ENCODE measurements around the gene BCAS1. TPM values are rescaled to one million over a fixed set of nuclear protein-coding genes. Genes with fewer than 3 reads are reported as not detected.
A peak's percentile ranks its signal among the peaks of the same experiment; 100 is the strongest.

The BCAS1 gene
- total and polyA plus RNA-seq, 2 donors, result 7.5 to 28.1 TPM

DNA sequence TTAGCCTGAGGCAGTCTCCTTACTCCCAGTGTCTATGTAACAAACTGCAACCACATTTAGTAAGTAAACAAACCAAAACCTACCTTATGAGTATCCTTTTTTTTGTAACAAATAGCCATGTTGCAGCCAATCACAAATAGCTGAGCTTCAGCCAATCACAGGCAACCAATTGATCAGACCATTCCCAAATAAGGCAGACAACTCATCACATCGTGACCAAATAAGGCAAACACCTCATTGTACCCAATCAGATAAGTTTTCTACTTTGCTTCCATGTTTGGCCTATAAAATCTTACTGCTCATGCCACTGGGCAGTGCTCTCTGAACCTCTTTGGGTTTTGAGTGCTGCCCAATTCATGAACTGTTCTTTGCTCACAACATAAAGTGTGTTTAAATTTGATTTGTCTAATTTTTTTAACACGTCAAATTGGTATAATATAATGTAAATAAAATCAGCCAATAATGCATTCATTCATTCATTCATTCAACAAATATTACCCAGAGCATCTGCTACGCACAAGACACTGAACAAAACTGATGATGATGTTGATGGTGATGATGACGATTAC is 117.8 kb downstream of the BCAS1 start:
- 98% methylated on average over 4 of the region's 4 CpGs for WGBS
- Histone ChIP-seq H3K4me1 (ENCODE audit: insufficient read depth) (no peaks in the 10 kb centered on the region), H3K27ac (ENCODE audit: low read depth) (no peak overlapping the region), H3K4me3 (ENCODE audit: low read depth, low read length) (no peak overlapping the region), H3K36me3 (ENCODE audit: insufficient read depth) (no peaks in the 10 kb centered on the region)
- DNase-seq (ENCODE audit: extremely low spot score), result no peak

DNA sequence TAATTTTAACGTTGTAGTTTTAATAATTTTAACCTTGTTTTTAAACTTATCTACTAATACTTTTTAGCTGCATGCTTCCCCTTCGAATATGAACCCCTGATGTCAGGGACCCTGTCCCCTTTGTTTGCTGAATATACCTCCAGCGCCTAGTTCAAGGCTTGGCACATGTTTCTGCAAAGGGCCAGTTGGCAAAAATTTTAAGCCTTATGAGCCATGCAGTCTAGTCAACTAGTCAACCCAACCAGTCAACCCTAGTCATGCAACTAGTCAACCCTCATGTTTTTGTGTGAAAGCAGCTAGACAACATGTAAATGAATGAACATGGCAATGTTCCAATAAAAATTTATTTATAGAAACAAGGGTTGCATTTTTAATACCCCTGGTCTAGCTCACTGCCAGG is 119.8 kb downstream of the BCAS1 start:
- Histone ChIP-seq H3K27ac (ENCODE audit: low read depth) (no peak overlapping the region), H3K36me3 (ENCODE audit: insufficient read depth) (no peaks in the 10 kb centered on the region), H3K4me3 (ENCODE audit: low read depth, low read length) (no peak overlapping the region), H3K4me1 (ENCODE audit: insufficient read depth) (no peaks in the 10 kb centered on the region)
- no peak for DNase-seq (ENCODE audit: extremely low spot score)
- 78% methylated on average over 3 of the region's 3 CpGs for WGBS

DNA sequence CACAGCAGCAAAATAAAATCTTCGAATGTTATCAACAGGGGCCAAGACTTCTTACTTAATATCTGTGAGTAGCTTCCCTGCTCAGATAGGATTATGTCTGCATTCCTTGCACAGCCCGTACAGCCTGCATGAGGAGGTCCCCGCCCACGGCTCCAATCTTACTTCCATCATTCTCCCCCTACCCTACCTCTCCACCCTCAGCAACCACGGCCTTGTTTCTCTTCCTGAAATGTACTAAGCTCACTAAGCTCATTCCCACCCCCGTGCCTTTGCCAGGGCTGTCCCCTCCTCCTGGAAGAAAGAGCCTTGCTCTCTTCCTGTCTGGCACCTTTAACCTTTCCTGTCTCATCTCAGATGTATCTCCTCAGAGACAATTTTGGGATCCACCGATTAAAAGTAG is 120.4 kb downstream of the BCAS1 start:
- DNase-seq (ENCODE audit: extremely low spot score), result no peak
- H3K4me3 ChIP-seq (ENCODE audit: low read depth, low read length), result no peak overlapping the region
- no peak overlapping the region for H3K27ac ChIP-seq (ENCODE audit: low read depth)
- no peaks in the 10 kb centered on the region for H3K4me1 ChIP-seq (ENCODE audit: insufficient read depth)
- WGBS, result 34% methylated on average over 7 of the region's 7 CpGs
- H3K36me3 ChIP-seq (ENCODE audit: insufficient read depth), result no peaks in the 10 kb centered on the region

DNA sequence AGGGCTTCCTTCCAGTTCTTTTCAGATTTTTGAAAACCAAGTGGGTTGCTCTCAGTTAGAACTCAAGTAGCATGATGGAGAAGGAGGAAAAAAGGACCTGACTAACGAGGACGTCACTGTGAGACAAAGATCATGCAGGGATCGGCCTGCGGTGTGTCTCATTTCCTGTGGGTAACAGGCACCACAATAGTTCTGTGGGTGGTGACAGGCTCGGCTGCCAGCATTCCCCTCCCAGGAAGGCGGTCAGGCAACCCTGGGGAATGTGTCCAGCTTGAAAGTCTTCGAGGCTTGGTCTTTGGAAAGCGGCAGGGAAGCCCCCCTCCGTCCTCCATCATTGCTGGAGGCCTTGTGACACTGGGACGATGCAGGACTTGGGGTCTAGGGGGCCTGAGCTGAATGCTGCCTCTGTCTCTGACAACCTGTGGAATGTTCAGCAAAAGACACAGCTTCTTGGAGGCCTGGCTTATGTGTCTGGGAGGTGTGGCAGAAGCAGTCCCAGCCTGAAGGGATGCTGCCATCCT is 121.0 kb downstream of the BCAS1 start:
- H3K27ac ChIP-seq (ENCODE audit: low read depth), result peak overlapping the region; percentile 14
- WGBS, result 38% methylated on average over 10 of the region's 10 CpGs
- no peak for DNase-seq (ENCODE audit: extremely low spot score)

DNA sequence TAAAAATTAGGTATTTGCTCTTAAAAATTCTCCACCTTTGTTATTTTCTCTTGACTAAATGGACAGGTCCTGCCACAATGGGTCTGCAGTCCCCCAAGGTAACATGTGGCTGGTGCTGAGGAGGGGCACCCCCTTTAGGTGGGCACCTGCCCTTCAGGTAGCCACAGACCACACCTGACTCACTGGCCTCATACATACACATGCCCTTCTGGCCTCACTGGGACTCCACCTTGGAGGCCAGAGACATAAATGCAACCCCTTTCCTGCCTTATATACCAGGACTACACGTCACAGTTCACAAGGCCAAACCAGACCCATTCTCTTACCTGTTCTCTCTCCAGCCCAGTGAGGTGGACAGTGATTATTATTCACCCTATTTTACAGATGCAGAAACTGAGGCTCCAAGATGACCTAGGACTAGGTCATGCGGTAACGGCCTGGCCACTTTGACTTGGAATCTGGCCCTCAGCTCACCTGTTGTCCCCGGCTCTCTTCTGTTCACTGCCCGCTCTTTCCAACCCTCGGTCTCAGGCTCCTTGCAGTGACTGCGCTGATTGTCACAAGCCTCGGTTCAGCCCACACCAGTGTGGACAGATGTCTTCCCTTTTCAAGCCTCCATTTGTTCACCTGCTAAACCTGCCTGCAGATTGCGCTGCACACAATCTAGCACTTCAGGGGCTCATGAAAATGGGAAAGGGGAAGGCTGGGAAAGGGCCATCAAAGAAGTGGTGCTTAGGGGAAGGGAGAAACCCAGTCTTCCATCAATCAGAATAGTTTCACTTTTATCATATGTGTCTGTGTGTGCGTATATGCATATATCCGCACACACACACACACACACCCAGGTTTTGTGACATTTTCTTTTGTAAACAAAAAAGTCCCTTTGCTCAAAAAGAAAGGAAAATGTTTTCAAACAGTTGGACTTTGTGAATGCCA is 121.7 kb downstream of the BCAS1 start:
- no peak for DNase-seq (ENCODE audit: extremely low spot score)
- H3K36me3 ChIP-seq (ENCODE audit: insufficient read depth), result no peaks in the 10 kb centered on the region
- no peaks in the 10 kb centered on the region for H3K4me1 ChIP-seq (ENCODE audit: insufficient read depth)
- no peak overlapping the region for H3K27ac ChIP-seq (ENCODE audit: low read depth)
- WGBS, result 96% methylated on average over 11 of the region's 11 CpGs
- H3K4me3 ChIP-seq (ENCODE audit: low read depth, low read length), result no peak overlapping the region

More for the DNA sequence above, 121.0 kb downstream of the BCAS1 start:
- Histone ChIP-seq H3K4me3 (ENCODE audit: low read depth, low read length) (no peak overlapping the region), H3K4me1 (ENCODE audit: insufficient read depth) (no peaks in the 10 kb centered on the region), H3K36me3 (ENCODE audit: insufficient read depth) (no peaks in the 10 kb centered on the region)

DNA sequence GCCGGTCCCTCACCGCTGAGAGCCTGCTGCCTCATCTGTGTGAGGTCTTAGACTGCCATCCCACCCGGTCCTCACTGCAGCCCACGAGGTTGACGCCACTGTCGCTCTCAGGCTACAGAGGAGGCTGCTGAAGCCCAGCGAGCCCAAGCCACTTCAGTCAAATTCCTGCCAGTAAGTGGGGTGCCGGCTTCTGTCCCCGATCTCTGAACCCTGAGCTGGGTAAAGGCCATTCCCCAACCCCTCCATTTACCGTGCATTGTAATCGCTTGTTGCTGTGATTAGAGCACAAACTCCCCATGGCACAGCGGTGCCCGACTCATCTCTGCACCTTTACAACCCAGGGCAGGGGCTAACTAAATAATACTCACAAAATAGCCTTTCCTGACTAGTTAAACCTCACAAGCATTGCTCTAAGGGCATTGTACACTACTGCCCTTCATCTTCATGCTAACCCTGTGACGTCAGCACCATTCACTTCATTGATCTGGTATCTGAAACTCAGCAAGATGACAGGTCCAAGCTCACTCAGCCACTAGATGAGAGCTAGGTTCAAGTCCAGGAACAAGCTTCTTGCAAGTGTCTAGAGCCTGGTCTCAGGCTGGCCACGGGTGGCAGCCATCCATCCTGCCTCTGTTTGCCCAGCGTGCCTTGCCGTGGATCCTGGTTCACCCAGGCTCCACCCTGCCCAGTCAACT is 122.7 kb downstream of the BCAS1 start:
- H3K27ac ChIP-seq (ENCODE audit: low read depth), result no peak overlapping the region
- no peak overlapping the region for H3K4me3 ChIP-seq (ENCODE audit: low read depth, low read length)
- no peak for DNase-seq (ENCODE audit: extremely low spot score)
- 91% methylated on average over 17 of the region's 17 CpGs for WGBS
- H3K36me3 ChIP-seq (ENCODE audit: insufficient read depth), result no peaks in the 10 kb centered on the region
- no peaks in the 10 kb centered on the region for H3K4me1 ChIP-seq (ENCODE audit: insufficient read depth)

DNA sequence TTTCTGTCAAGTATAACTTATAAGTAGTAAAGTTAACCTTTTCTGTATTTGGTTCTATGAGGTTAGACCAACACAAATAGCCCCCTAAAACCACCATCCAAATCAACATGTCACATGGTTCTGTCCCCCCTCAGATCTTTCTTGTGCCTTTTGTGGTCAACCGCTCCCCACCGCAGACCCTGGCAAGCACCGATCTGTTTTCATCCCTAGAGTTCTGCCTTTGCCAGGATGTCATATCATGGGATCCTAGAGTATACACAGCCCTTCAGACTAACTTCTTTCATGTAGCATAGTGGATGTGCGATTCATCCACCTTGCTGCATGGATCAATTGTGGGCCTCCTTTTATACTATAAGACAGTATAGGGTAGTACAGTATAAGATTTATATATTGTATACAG is 124.3 kb downstream of the BCAS1 start:
- Histone ChIP-seq H3K4me1 (ENCODE audit: insufficient read depth) (no peaks in the 10 kb centered on the region), H3K4me3 (ENCODE audit: low read depth, low read length) (no peak overlapping the region), H3K36me3 (ENCODE audit: insufficient read depth) (no peaks in the 10 kb centered on the region), H3K27ac (ENCODE audit: low read depth) (no peak overlapping the region)
- 82% methylated on average over 4 of the region's 4 CpGs for WGBS
- DNase-seq (ENCODE audit: extremely low spot score), result no peak

DNA sequence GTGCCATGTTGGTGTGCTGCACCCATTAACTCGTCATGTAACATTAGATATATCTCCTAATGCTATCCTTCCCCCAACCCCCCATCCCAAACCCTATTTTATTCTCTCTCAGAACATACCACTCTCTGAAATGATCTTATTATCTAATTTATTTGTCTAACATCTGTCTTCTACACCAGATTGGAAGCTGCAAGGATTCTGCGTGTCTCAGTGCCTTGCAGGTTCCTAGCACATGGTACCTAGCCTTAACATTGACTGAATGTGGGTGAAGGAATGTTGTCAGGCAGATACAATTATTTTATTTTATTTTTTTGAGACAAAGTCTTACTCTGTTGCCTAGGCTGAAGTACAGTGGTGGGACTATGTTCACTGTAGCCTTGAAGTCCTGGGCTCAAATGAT is 124.9 kb downstream of the BCAS1 start:
- H3K36me3 ChIP-seq (ENCODE audit: insufficient read depth), result no peaks in the 10 kb centered on the region
- 95% methylated on average over 2 of the region's 2 CpGs for WGBS
- H3K4me1 ChIP-seq (ENCODE audit: insufficient read depth), result no peaks in the 10 kb centered on the region
- no peak overlapping the region for H3K27ac ChIP-seq (ENCODE audit: low read depth)
- H3K4me3 ChIP-seq (ENCODE audit: low read depth, low read length), result no peak overlapping the region
- DNase-seq (ENCODE audit: extremely low spot score), result no peak

DNA sequence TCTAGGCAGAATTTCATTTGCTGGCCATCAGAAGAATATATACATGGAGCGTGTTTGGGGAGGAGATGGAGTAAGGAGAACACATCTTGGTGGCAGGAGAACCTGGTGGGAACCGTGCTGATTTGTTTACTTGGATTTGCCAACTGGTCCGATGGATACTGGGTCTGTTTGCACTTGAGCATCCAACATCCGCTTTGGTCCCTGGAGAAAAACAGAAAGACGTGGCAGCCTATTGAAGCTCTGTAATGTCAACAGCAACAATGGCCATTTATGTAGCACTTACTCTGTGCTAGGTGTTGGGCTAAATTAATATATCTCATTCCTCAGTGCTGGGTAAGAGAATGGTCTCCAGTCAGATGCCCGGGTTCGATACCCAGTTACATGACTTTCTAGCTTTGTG is 125.6 kb downstream of the BCAS1 start:
- no peak for DNase-seq (ENCODE audit: extremely low spot score)
- no peak overlapping the region for H3K4me3 ChIP-seq (ENCODE audit: low read depth, low read length)
- no peak overlapping the region for H3K27ac ChIP-seq (ENCODE audit: low read depth)
- H3K4me1 ChIP-seq (ENCODE audit: insufficient read depth), result no peaks in the 10 kb centered on the region
- no peaks in the 10 kb centered on the region for H3K36me3 ChIP-seq (ENCODE audit: insufficient read depth)
- WGBS, result 89% methylated on average over 7 of the region's 7 CpGs

DNA sequence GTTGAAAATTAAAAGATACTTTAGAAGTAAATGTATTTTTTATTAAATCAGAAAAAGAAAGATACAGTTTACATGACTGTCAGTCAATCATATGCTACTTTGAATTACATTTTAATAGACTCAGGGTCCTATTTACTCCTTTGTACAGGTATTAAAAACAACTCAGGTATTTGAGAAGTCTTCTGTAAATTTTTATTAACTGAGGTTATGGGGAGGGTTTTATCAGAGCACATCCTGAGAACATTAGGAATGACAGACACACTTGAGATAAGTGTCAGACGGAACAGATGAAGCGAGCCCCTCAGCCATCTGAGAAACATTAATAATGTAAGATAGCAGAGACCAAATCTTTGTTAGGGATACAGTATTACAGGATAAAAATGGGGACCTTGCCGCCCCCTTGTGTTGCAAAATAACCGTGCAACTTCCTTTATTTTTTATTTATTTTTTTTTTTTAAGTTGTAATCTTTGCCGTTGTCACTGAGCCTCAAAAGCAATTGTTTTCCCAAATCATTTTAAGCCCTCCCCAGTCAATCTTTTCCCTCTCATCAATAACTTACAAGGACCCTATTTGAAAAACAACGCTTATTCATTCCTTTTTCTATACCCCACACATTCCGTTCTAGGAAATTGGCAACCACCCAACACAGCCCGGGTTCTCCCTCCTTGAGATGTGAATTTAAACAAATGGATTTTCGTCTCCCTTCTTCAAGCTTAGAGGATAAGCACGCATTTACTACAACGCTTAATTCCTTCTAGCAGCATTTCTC is 126.7 kb downstream of the BCAS1 start:
- no peak overlapping the region for H3K4me3 ChIP-seq (ENCODE audit: low read depth, low read length)
- no peaks in the 10 kb centered on the region for H3K4me1 ChIP-seq (ENCODE audit: insufficient read depth)
- H3K36me3 ChIP-seq (ENCODE audit: insufficient read depth), result no peaks in the 10 kb centered on the region
- DNase-seq (ENCODE audit: extremely low spot score), result no peak
- WGBS, result 12% methylated on average over 11 of the region's 11 CpGs
- H3K27ac ChIP-seq (ENCODE audit: low read depth), result no peak overlapping the region

DNA sequence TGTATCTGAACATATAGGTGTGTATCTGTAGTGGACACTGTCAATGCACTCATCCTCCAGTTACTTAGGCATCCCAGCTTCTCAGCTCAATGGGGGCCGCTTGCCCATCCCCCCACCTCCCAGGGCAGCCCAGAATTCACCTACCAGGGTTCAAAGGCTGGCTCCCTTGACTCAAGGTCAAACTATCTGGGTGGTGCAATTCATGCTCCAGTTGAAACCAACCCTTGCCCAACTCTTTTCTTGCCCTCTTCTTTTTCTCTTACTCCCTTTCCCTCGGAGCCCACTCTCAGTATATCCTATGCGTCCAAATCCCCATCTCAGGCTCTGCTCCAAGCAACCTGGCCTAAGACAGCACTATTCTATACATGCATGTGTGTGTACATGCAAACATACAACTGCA is 127.4 kb downstream of the BCAS1 start:
- Histone ChIP-seq H3K27ac (ENCODE audit: low read depth) (no peak overlapping the region), H3K36me3 (ENCODE audit: insufficient read depth) (no peaks in the 10 kb centered on the region), H3K4me1 (ENCODE audit: insufficient read depth) (no peaks in the 10 kb centered on the region), H3K4me3 (ENCODE audit: low read depth, low read length) (no peak overlapping the region)
- WGBS, result 92% methylated on average over 3 of the region's 3 CpGs
- no peak for DNase-seq (ENCODE audit: extremely low spot score)

DNA sequence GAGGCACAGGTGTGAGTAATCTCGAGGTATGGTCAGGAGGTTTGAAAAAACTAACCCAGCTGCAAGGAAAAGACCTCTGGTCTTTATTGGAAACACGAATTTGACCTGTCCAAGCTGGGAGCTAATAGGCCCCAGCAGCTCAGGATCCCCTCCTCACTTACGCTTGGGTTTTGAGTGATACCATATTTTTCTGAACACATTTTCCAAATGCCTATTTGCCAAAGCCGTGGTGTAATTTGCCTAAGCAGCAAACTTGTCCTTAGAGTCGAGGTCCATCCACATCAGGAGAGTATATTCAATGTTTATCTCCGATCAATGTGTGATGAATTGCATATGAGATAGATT is 128.0 kb downstream of the BCAS1 start:
- DNase-seq (ENCODE audit: extremely low spot score), result no peak
- no peaks in the 10 kb centered on the region for H3K4me1 ChIP-seq (ENCODE audit: insufficient read depth)
- H3K27ac ChIP-seq (ENCODE audit: low read depth), result no peak overlapping the region
- no peak overlapping the region for H3K4me3 ChIP-seq (ENCODE audit: low read depth, low read length)
- H3K36me3 ChIP-seq (ENCODE audit: insufficient read depth), result no peaks in the 10 kb centered on the region
- WGBS, result 81% methylated on average over 6 of the region's 6 CpGs

DNA sequence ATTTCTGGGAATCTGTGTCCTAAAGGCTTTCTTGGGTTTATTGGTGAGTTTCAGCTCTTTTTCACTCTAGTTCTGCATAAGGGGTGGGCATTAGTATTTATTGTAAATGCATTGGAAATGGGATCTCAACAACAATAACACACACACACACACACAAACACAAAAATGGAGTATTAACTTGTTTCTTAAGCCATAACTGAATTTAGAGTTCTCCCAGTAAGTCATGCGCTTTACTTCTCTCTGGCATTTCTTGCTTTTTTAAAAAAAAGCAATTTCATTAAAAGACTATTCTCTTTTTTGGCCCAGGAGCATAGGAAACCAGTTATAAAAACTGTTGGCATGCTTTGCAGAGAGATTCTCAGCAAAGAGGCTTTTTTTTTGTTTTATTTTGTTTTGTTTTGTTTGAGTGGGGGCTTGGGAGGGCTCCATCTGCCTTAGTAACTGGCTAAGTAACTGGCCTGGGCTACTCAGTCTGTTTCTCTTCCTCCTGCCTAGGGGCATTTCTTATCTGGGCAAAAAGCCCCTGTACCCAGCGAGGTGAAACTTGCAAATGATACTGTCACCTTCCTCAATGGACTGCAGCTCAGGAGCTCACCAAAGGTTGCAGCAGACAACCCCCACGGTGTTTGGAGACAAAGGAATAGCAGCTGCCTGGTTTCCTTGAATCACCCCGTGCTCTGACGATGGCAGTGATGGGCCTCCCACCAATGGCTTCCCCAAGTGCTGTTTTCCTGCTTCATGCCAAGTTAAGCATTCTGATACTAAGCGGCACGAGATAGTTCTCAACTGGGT is 128.5 kb downstream of the BCAS1 start:
- Histone ChIP-seq H3K27ac (ENCODE audit: low read depth) (no peak overlapping the region), H3K36me3 (ENCODE audit: insufficient read depth) (no peaks in the 10 kb centered on the region), H3K4me1 (ENCODE audit: insufficient read depth) (no peaks in the 10 kb centered on the region), H3K4me3 (ENCODE audit: low read depth, low read length) (no peak overlapping the region)
- 73% methylated on average over 7 of the region's 7 CpGs for WGBS
- DNase-seq (ENCODE audit: extremely low spot score), result no peak
